HG03103 (cell line): ENCODE data around the gene PAFAH1B2.
"Not testable (repeated sequence)": the region's sequence is repeated elsewhere in the genome, so short reads cannot be mapped to it uniquely, and the experiment has no call there.

ENCODE experiments used
- ATAC-seq: cut with Tn5 transposase; IDR thresholded peaks from one replicate; pipeline ENCODE4 v1.9.1; 2021; ENCODE audit warnings: low read depth; ENCODE audit not compliant: unreplicated experiment

PAFAH1B2 gene

DNA sequence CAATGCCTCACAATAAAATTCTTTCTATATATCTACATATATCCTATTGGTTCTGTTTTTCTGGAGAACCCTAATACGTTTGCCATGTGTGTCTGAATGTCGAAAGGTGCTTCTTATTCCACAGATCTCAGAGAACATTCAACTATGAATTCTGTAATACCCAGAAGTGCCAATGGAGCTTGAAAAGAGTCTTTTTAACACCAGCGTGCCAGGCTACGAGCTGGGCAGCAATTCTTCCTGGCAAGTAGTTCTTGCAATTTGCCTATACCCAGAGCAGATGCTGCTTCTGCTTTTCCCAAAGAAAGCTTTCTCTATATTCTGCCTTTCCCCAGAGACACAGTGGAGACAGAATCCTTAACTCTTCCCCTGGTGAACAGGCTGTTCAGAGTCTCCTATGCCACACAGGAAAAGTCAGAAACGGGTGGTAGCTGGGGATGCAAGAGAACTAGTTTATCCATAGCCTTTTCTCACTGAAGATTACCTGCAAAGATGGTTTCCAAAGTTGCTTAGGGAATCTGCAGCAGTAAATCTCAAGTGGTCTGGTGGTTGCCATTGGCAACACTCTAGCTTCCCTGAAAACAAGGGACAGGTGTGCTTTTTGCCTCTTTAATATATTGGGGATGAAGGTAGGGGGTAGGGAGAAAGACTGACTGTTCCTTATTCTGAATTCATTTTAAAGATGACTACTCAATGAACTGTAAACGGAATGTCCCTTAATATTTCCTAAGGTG, 16.8 kb upstream of the PAFAH1B2 start:
- ATAC-seq = no peak

DNA sequence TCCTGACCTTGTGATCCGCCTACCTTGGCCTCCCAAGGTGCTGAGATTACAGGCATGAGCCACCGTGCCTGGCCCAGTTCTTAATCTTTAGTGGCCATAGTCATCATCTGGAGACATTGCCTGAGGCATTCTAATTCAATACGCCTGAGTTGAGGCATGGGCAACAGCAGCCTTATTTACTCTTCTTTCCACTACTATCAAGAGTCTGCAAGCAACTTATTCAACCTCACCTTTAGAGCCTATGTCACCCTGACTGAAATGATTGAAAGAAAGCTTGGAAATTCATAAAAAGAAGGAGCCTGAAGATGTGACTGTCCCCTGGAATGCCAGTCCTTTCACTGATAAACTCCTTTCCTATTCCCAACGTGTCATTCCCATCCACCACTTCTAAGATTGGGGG, 15.8 kb upstream of the PAFAH1B2 start:
- no peak for ATAC-seq

GRCh38 chr11:117130396-117130795, 13.7 kb upstream of the PAFAH1B2 start:
- ATAC-seq = not testable (repeated sequence)

DNA sequence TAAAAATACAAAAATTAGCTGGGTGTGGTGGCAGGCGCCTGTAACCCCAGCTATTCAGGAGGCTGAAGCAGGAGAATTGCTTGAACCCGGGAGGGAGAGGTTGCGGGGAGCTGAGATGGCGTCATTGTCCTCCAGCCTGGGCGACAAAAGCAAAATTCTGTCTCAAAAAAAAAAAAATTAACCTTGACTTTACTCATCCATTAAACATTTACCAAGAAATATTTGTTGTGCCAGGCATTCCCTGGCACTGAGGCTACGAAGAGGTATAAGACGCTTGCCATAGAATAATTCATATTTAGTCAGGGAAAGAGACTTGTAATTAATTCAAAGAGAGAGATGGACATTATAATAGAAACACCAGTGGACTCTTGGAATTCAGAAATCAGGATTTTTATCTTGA, 13.2 kb upstream of the PAFAH1B2 start:
- ATAC-seq = no peak

DNA sequence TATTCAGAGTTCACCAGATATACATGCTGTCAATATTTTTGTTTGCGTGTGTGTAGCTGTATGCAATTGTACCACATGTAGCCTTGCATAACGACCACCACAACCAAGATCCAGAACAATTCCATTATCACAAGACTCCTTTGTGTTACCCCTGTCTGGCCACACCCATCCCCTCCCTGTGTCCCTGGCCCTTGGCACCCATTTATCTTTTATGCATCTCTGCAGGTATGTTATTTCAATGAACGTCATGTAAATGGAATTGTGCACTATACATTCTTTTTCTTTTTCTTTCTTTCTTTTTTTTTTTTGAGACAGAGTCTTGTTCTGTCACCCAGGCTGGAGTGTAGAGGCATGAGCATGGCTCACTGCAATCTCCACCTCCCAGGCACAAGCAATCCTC, 9.7 kb upstream of the PAFAH1B2 start:
- ATAC-seq = no peak

GRCh38 chr11:117134979-117135378, 9.1 kb upstream of the PAFAH1B2 start:
- ATAC-seq = not testable (repeated sequence)

DNA sequence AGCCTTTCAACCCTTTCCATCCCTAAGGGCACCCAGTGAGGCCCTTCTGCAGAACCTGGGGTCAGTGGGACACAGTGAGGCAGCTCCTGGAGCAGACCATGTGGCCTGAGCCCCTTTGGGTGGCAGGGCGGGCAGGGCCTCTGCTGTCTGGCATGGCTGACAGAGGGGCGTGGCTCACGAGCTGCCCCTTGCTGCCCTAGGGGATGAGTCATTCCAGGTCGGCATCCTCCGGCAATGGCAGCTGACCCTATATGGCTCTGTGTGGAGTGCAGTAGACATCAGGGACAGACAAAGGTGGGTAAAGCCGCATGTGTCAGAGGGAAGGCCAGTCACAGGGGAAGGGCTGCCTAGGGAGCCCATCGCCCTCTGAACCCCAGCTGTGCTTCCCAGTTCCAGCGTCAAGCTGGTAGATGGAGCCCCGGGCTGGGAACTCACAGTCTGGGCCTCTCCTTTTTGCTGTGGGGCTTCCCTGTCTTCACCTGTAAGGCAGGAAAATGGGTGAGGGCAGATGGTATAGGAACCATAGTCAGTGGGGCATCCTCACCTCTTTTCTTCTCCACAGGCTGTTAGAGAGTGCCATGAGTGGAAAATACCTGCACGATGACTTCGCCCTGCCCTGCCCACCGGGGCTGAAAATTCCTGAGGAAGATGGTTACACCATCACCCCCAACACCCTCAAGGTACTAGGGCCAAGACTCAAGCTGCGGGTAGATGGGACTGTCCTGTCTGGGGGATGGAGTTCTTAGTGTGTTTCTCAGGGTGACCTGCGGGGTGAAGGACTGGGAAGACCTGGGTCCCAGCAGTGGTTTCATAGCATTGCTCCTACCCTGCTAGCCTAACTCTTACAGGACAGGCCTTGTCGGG, 6.6 kb upstream of the PAFAH1B2 start:
- not testable (repeated sequence) for ATAC-seq

DNA sequence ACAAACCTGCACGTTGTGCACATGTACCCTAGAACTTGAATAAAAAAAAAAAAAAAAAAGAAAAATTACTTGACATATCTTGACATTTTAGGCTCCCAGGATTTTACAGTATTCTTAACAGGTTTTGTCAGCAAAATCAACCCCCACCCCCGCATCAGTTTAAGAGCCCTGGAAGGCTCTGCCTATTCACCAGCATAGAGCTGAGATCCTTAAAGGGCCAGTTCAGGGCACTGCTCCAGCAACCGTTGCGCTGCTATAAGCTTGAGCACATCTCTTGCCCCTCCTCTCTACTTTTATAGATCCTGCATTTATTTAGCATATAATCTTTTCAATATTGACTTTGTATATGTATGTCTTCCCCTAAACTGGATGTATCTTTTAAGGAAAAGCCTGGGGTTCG, 697 bp upstream of the PAFAH1B2 start:
- ATAC-seq = peak; percentile 19

DNA sequence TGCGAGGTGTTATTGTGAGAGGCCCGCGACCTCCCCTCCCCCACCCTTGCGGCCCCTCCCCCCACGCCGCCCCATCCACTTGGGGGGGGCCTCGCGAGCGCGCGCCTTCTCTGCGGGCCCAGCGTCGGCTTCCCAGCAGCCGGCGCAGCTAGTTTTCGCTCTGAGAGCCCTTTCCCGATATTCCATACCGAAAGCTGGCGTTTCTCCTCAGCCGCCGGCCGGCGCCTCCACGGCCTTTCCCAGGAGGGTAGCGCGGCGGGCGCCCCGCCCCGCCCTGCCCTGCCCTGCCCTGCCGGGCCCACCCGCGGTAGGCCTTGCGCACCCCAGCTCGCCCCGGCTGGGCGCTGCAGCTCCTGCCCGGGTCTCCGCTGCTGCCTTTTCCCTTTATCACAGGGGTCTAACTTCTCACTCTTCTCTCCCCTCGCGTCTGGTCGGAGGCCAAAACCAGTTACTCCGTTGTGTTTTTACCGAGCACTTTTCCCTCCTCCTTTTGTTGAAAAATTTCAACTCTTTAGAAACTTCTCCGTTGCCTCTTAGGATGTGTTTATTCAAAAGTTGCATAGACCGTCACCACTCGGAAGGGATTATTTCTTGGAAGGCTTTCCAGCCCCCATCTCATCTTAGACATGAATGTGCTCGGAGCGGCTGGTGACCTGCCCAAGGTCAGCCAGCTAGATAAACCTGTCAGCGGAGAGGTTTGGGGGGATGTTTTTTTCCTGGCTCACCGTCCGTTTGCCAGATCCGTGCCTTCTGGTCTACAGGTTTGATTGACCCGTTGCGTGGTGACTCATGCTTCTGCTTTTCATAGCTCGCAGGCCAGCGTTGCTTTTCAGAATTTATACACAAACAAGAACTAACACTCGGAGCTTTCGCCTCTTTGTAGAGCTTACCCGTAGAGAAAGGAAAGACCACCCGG, 648 bp downstream of the PAFAH1B2 start:
- peak; percentile 28 for ATAC-seq

DNA sequence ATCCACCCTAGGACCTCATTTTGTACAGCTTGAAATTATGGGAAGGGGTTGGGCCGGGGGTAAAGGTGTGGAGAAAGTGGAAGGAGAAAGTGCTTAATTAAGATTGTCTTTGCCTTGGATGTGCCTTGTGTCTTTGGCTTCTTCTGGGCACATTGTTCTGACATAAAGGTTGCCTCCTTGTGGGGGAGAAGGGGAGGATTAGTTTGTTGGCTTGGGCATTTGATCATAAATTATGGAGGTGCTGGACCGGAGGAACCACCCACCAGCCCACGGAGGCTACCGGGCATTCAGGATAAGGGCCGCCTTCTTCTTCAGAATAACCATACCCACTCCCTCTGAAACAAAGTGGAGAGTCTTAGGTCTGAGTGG, 1.3 kb downstream of the PAFAH1B2 start:
- ATAC-seq = no peak

DNA sequence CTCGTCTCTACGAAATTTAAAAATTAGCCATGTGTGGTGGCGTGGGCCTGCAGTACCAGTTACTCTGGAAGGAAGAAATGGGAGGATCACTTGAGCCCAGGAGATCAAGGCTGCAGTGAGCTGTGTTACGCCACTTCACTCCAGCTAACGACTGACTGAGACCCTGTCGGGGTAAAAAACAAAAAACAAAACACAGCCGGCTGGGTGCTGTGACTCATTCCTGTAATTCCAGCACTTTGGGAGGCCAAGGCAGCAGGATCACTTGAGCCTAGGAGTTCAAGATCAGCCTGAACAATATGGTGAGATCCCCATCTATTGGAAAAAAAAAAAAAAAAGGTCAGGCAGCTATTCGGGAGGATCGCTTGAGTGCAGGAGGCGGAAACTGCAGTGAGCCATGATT, 2.4 kb downstream of the PAFAH1B2 start:
- ATAC-seq = no peak

- ATAC-seq = no peak
Measured at GRCh38 chr11:117152066-117152465, 8.0 kb downstream of the PAFAH1B2 start.

DNA sequence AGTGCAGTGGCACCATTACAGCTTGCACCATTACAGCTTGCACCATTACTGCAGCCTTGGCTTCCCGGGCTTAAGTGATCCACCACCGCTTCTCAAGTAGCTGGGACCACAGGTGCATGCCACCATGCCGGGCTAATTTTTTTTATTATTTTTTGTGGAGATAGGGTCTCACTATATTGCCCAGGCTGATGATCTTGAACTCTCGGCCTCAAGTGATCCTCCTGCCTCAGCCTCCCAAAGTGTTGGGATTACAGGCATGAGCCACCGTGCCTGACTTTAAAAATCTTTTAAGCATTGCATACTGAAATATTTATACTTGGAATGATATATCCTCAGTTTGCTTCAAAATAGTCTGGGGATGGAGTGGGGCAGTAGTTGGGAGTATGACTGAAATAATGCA, 10.4 kb downstream of the PAFAH1B2 start:
- ATAC-seq = no peak

DNA sequence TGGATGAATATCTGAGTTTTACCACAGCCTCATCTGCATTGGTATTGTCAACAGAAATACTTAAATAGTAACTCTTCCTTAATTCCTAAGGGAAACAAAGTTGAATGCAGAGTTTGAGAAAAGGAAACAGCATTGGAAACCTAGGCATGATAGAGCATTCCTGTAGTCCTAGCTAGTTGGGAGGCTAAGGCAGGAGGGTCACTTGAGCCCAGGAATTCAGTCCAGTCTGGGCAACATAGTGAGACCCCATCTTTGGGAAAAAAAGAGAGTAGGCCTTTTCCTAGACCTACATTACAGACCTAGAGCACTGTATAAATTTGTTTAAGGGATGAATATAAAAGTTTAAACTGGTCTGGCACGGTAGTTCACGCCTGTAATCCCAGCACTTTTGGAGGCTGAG, 13.4 kb downstream of the PAFAH1B2 start:
- no peak for ATAC-seq

- ATAC-seq = no peak
Measured at GRCh38 chr11:117159892-117160291, 15.8 kb downstream of the PAFAH1B2 start.

DNA sequence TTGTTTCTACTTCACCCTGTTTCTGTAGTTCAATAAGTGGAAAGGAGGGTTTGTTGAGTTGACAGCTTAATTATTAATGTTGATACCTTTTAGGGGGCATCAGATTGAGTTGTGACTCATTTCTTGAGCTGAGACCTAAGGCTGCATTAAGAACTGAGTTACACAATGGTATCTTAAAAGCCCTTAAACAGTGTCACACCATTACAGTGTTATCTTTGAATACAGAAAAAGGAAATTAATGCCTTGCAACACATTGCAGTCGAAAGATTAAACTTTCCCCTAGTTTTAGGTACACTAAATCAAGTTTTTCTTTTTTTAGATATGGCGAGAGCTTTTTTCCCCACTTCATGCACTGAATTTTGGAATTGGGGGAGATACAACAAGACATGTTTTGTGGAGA, 16.7 kb downstream of the PAFAH1B2 start:
- no peak for ATAC-seq

GRCh38 chr11:117166491-117166890, 22.4 kb downstream of the PAFAH1B2 start:
- no peak for ATAC-seq

DNA sequence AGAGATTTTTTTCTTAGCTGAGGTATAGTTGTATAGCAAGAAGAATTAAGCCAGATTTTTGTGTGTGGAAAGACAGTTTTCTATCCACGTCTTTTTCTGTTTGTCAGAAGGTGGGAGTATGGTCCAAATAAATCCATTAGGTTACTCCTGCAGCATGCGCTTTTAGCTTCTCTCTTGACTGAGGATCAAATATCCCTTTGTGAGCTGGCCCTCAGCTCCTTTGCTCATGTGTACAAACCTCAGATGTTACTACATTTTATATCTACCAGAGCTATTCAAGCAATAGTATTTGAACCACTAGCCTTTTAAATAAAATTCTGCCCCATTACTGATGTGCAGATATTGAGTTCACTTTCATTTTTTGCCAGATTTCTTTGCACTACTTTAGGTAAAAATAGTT, 25.6 kb downstream of the PAFAH1B2 start:
- no peak for ATAC-seq

GRCh38 chr11:117170210-117170609, 26.1 kb downstream of the PAFAH1B2 start:
- ATAC-seq = no peak

GRCh38 chr11:117171007-117171403, 26.9 kb downstream of the PAFAH1B2 start:
- ATAC-seq = no peak
